Activated CD8-positive, alpha-beta memory T cell treated with anti-CD3 and anti-CD28 coated beads, Interleukin-2, amount 50 U/mL, for 48 hours (primary cell): Measurements from ENCODE around the gene ATP2A2.
"Not testable (repeated sequence)": the region's sequence is repeated elsewhere in the genome, so short reads cannot be mapped to it uniquely, and the experiment has no call there.

Experiments used
- DNase-seq: peaks from one replicate; pipeline ENCODE4 v3.0.0-alpha.2; 2020

Gene ATP2A2

DNA sequence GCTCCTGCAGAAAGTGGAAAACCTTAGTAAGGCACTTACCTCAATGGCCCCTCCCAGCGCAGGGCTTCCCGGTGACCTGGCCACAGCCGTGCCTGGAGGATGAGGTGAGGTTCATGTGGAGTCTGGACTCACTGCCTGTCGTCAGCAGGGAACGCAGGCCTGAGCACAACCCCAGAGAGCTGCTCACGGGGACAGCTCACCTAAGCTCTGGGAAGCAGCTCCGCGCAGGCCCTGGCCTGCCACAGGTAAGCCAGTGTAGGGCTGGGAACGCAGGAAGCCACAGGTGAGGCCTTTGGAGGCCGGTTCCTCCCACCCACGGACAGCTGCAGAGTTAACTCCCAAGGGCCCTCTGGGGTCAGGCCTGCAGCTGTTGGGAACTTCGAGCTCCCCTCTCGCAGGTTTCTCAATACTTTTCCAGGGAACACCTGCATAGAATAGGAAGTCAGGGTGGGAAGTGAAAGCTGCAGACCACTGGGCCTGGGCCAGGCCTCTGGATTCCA, 89.7 kb downstream of the ATP2A2 start:
- DNase-seq = no peak

DNA sequence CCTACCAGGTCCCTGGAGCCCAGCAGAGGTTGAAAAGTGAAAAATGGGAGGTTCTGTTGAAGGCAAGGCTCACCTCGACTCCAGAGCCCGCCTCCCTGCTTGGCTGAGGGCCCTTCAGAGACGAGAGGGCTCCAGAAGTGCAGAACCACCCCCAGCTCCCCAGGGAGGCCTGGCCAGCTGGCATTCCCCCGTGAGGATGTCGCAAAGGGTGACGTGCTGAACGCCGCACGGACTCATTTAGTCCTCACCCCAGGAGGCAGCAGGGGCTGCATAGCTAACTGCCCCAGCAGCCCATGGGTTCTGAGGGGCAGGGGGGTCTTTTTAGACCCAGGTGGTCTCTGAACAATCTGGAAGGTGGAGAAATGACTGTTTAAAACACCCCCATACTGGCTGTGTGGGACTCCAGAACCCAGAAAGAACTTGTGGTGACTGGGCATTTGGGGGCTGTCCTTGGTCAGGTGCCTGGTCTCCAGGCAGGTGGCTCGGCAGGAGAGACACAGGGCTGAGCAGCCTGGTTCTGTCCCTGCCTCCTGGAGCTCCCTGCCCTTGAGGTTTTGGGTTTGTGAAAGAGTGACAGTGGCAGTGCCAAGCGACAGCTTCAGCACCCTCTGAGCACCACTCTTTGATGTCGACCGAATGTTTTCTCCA, 90.5 kb downstream of the ATP2A2 start:
- DNase-seq = no peak

DNA sequence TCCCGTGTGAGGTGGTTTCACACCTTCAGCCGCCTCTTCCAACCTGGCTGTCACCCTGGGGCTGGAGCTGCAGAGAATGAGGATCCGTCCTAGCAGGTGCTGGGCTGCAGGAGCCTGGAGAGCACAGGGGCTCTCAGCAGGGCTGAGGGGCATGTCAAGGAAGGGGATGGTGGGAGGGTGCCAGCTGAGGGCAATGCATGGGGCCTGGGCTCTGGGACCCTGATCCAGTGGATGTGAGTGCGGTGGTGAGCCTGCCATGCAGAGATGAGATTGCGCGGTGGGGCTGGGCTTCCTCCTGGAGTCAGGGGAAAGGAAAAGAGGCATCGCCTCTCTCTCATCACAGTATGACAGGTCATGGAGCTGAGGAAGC, 91.0 kb downstream of the ATP2A2 start:
- DNase-seq = no peak

DNA sequence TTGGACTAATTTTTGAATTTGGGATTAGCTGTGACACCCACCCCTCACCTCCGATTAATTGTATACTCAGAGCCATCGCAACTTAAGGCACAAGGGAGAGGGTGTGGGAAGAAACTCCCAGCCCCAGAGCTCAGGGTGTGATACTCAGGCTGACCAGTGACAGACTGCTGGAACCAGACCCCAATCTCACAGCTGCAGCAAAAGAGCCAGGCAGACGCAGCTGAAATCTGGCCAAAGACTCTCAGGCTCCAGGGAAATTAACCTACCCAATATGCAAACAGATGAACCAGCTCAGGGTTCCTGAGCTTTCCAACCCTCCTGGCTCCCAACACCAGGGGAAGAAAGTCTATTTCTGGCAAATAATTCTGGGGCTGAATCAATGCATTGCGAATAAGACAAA, 92.0 kb downstream of the ATP2A2 start:
- no peak for DNase-seq

DNA sequence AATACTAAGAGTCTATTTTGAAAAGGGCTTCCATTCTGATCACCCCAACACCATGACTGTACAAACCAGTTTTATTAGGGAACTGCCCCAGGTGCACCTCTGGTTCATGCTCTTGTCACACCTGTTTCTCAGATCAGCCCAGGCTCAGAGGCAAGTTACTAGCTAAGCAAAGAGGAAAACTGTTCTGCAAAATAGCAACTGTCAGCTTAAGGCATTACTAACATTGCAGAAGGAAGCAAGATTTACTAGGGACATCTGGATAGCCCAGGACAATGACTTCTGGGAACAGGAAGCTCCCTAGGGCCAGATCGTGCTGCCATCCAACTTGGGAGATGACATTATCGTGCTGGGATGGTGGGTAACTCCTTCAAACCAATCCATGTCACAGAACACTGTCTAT, 92.4 kb downstream of the ATP2A2 start:
- DNase-seq = no peak

DNA sequence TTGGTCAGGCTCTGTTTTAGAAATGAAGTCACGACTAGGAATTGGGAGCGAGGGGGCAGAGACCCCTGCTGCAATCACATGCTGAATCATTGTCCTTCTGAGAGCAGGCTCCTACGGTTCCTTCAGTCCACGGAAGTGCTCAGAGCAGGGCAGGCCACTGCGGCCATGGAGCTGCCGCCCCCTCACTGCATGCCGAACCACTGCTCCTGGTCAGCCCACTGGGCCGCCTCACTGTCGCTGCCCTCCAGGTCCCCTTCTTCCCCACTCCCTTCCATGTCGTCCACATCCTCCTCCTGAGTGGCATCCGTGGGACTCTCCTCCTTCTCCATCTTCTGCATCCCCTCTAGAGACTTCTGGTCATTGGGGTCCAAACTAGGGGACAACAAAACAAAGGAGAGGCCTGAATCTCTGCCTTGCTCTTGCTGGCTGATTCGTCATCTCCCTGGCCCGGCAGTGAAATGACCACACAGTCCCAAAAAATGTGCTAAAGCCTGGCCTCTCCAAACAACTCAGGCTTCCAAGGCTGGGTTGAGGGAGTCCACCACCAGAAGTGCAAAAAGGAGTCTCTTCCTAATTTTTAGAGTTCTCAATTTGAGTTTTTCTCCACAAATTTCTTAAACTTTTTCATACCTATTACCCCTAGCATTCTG, 93.0 kb downstream of the ATP2A2 start:
- DNase-seq = no peak

DNA sequence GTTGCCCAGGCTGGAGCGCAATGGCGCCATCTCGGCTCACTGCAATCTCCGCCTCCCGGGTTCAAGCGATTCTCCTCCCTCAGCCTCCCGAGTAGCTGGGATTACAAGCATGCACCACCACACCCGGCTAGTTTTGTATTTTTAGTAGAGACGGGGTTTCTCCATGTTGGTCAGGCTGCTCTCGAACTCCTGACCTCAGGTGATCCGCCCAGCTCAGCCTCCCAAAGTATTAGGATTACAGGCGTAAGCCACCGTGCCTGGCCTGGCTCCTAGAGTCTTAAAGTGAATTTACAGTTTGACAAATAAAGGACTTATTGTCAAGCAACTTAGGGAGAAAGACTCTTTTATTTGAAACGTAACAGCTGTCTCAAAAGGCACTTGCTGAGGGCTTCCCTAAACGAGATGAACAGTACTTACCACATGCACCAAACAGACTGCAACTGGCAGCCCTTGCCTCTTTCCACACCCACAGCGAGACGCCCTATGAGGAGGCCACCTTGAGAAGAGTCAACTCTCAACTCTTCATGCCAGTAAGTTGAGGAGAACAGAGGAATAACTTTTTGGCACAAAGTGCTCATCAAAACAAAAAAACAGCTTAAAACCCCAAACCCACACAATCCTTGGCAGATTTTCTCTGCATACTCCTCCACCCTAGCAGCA, 97.2 kb downstream of the ATP2A2 start:
- not testable (repeated sequence) for DNase-seq

DNA sequence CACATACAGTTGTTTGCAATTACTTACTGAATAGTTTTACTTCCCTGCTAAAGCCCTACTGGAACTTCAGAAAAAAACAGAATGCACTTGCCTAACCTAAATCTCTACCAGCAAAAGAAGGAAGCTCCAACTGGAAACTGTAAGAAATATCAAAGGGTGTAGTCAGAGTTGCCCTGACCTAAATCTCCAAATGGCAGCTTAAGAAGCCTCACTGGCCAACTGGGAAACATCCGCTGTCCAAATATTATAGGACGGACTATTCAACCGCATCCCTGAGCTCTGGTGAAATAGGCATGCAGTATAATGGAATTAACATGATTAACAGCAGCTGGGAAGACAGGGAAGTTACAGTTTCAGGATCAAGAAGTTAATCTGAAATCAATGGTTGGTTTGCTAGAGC, 98.2 kb downstream of the ATP2A2 start:
- DNase-seq = no peak

DNA sequence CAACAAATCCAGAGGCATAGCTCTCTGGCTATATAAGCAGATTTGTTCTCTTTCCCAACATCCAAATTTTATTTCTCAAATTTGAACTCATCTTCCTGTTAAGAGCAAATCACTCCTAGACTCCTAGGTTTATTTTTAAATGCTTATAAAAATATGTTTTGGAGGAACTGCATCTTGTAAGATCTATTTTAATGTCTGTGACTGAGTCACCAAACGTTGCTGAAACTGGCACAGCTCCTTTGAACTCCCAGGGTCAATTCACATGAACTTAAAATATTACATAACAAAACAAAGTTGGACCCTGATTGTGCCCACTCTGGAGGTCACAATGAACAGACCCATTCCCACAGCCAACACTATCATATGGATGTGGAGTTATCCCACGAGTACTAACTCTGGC, 98.6 kb downstream of the ATP2A2 start:
- no peak for DNase-seq

DNA sequence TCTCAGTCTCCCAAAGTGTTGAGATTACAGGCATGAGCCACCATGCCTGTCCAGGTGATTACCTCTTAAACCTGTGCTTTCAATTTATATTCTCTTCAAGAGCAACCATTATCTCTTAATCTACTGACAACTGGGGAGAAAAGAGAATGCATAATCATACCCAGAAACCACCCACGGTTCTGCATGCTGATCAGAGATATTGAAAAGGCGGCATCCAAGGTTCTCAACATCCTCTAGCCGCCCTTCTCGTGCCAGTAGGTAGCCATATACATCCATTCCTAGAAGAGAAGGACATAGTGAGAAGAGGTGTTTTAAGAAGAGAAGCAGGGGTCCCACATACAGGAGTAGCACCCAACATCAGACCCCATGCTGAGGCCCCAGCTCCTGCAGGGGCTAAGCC, 101.6 kb downstream of the ATP2A2 start:
- DNase-seq = no peak
